ENCODE measurements around the gene ETF1. TPM values are rescaled to one million over a fixed set of nuclear protein-coding genes. Genes with fewer than 3 reads are reported as not detected.

The ETF1 gene
- total and polyA plus RNA-seq, 4 experiments from 2014 or later: 31.1 to 46.5 (median 43.9) TPM

- intact Hi-C loops (cut with micrococcal nuclease): loop anchor here (10.0 kb wide), 2 partner anchors 538 to 818 kb away; partner anchors contain the start of genes FAM13B and HNRNPA0
- DNase-seq: no peak
- ChIA-PET CTCF (ENCODE audit: partially characterized antibody) (interaction anchor here (0.6 kb wide), 1 partner anchor 12 kb away, joined by 4 read pairs; no protein-coding TSS in a partner anchor), POLR2A (ENCODE audit: partially characterized antibody) (interaction anchor here (1.0 to 5.1 kb wide), 2 partner anchors 31 to 108 kb away, joined by 5 to 124 read pairs; partner anchors contain the start of genes EGR1 and ETF1)
- H3K4me3 ChIP-seq (ENCODE audit: low read length in 2 of 2): no peak overlapping the region
- no peaks in the 10 kb centered on the region for H3K27me3 Mint-ChIP-seq
- H3K9me3 Mint-ChIP-seq: peaks cover 0 to 7% (median 0%) of the 10 kb centered on the region in 8 donors
- peaks cover 51% of the 10 kb centered on the region for H3K36me3 ChIP-seq (ENCODE audit: insufficient read depth, low read length)
- H3K27ac ChIP-seq (ENCODE audit: low read depth, low read length): peak overlapping the region; percentile 99
- H3K4me1 Mint-ChIP-seq: peaks cover 22 to 62% (median 40%) of the 10 kb centered on the region in 4 donors
- peak overlapping the region in 1 of 8 donors; percentile 48 for H3K4me3 Mint-ChIP-seq
- H3K36me3 Mint-ChIP-seq: peaks cover 39 to 55% of the 10 kb centered on the region in 2 donors
- peak overlapping the region in 6 of 7 donors; percentile 25 to 100 (median 68) for H3K27ac Mint-ChIP-seq
- no peaks in the 10 kb centered on the region for H3K9me3 ChIP-seq (ENCODE audit: control insufficient read depth in 1 of 2, low read length in 2 of 2)
- H3K4me1 ChIP-seq (ENCODE audit: insufficient read depth, low read length): peaks cover 47% of the 10 kb centered on the region
- H3K27me3 ChIP-seq (ENCODE audit: insufficient read depth, low read length): no peaks in the 10 kb centered on the region
Observed at GRCh38 chr5:138573223-138573622, 30.2 kb upstream of the ETF1 start.

GRCh38 chr5:138570871-138571270 is 27.8 kb upstream of the ETF1 start:
- Mint-ChIP-seq H3K27ac (peak overlapping the region in 5 of 7 donors; percentile 32 to 100 (median 51)), H3K27me3 (no peaks in the 10 kb centered on the region), H3K36me3 (peaks cover 58 to 77% of the 10 kb centered on the region in 2 donors), H3K4me1 (peaks cover 31 to 77% (median 53%) of the 10 kb centered on the region in 4 donors), H3K9me3 (peaks cover 0 to 7% (median 0%) of the 10 kb centered on the region in 8 donors), H3K4me3 (no peak overlapping the region)
- Histone ChIP-seq H3K4me1 (ENCODE audit: insufficient read depth, low read length) (peaks cover 59% of the 10 kb centered on the region), H3K9me3 (ENCODE audit: control insufficient read depth in 1 of 2, low read length in 2 of 2) (no peaks in the 10 kb centered on the region), H3K27me3 (ENCODE audit: insufficient read depth, low read length) (no peaks in the 10 kb centered on the region), H3K27ac (ENCODE audit: low read depth, low read length) (no peak overlapping the region), H3K4me3 (ENCODE audit: low read length in 2 of 2) (no peak overlapping the region), H3K36me3 (ENCODE audit: insufficient read depth, low read length) (peaks cover 74% of the 10 kb centered on the region)
- DNase-seq: no peak
- ChIA-PET POLR2A (ENCODE audit: partially characterized antibody) (interaction anchor here (1.5 kb wide), 1 partner anchor 28 kb away, joined by 8 read pairs; the partner anchor contains the start of gene ETF1), CTCF (ENCODE audit: partially characterized antibody) (interaction anchor here (0.7 kb wide), 1 partner anchor 27 kb away, joined by 3 read pairs; no protein-coding TSS in a partner anchor)
- intact Hi-C loops (cut with micrococcal nuclease): loop anchor here (10.0 kb wide), 2 partner anchors 536 to 816 kb away; partner anchors contain the start of genes FAM13B and HNRNPA0

GRCh38 chr5:138569782-138570181 is 26.7 kb upstream of the ETF1 start:
- DNase-seq: no peak
- Mint-ChIP-seq H3K36me3 (peaks cover 64 to 79% of the 10 kb centered on the region in 2 donors), H3K4me3 (peak overlapping the region in 1 of 8 donors; percentile 36), H3K27ac (peak overlapping the region in 2 of 7 donors; percentile 51 to 100), H3K27me3 (no peaks in the 10 kb centered on the region), H3K9me3 (peaks cover 0 to 2% (median 0%) of the 10 kb centered on the region in 8 donors), H3K4me1 (peaks cover 34 to 77% (median 57%) of the 10 kb centered on the region in 4 donors)
- no peak overlapping the region for H3K27ac ChIP-seq (ENCODE audit: low read depth, low read length)
- intact Hi-C loops (cut with micrococcal nuclease): loop anchor here (10.0 kb wide), 2 partner anchors 535 to 815 kb away; partner anchors contain the start of genes FAM13B and HNRNPA0
- CTCF ChIA-PET (ENCODE audit: partially characterized antibody): interaction anchor here (1.0 to 1.7 kb wide), 2 partner anchors 26 to 218 kb away, joined by 4 to 5 read pairs; partner anchors contain the start of gene ETF1
- H3K4me1 ChIP-seq (ENCODE audit: insufficient read depth, low read length): peaks cover 68% of the 10 kb centered on the region
- no peaks in the 10 kb centered on the region for H3K27me3 ChIP-seq (ENCODE audit: insufficient read depth, low read length)
- POLR2A ChIA-PET (ENCODE audit: partially characterized antibody): interaction anchor here (1.0 kb wide), 1 partner anchor 26 kb away, joined by 3 read pairs; no protein-coding TSS in a partner anchor
- no peak overlapping the region for H3K4me3 ChIP-seq (ENCODE audit: low read length in 2 of 2)
- no peaks in the 10 kb centered on the region for H3K9me3 ChIP-seq (ENCODE audit: control insufficient read depth in 1 of 2, low read length in 2 of 2)
- H3K36me3 ChIP-seq (ENCODE audit: insufficient read depth, low read length): peaks cover 85% of the 10 kb centered on the region

- Histone ChIP-seq H3K4me1 (ENCODE audit: insufficient read depth, low read length) (peaks cover 69% of the 10 kb centered on the region), H3K9me3 (ENCODE audit: control insufficient read depth in 1 of 2, low read length in 2 of 2) (no peaks in the 10 kb centered on the region), H3K27me3 (ENCODE audit: insufficient read depth, low read length) (no peaks in the 10 kb centered on the region), H3K4me3 (ENCODE audit: low read length in 2 of 2) (no peak overlapping the region), H3K27ac (ENCODE audit: low read depth, low read length) (no peak overlapping the region), H3K36me3 (ENCODE audit: insufficient read depth, low read length) (peaks cover 90% of the 10 kb centered on the region)
- intact Hi-C loops (cut with micrococcal nuclease): no loop called here
- no peak for DNase-seq
- ChIA-PET CTCF (ENCODE audit: partially characterized antibody) (interaction anchor here (1.2 to 2.4 kb wide), 4 partner anchors 9 to 25 kb away, joined by 3 to 11 read pairs (median 5); partner anchors contain the start of gene ETF1), POLR2A (ENCODE audit: partially characterized antibody) (interaction anchor here (0.9 kb wide), 1 partner anchor 25 kb away, joined by 4 read pairs; the partner anchor contains the start of gene ETF1)
- no peaks in the 10 kb centered on the region for H3K27me3 Mint-ChIP-seq
- peaks cover 42 to 76% (median 57%) of the 10 kb centered on the region in 4 donors for H3K4me1 Mint-ChIP-seq
- H3K27ac Mint-ChIP-seq: peak overlapping the region; percentile 36 to 99 (median 76)
- peaks cover 70 to 81% of the 10 kb centered on the region in 2 donors for H3K36me3 Mint-ChIP-seq
- peak overlapping the region in 1 of 8 donors; percentile 28 for H3K4me3 Mint-ChIP-seq
- no peaks in the 10 kb centered on the region for H3K9me3 Mint-ChIP-seq
Observed at GRCh38 chr5:138568061-138568824, 25.2 kb upstream of the ETF1 start.

GRCh38 chr5:138566792-138567191 is 23.8 kb upstream of the ETF1 start:
- Mint-ChIP-seq H3K9me3 (no peaks in the 10 kb centered on the region), H3K36me3 (peaks cover 67 to 73% of the 10 kb centered on the region in 2 donors), H3K4me1 (peaks cover 40 to 74% (median 52%) of the 10 kb centered on the region in 4 donors), H3K27me3 (no peaks in the 10 kb centered on the region), H3K27ac (peak overlapping the region; percentile 86 to 99 (median 91)), H3K4me3 (peak overlapping the region in 5 of 8 donors; percentile 17 to 73 (median 51))
- Histone ChIP-seq H3K4me1 (ENCODE audit: insufficient read depth, low read length) (peaks cover 63% of the 10 kb centered on the region), H3K4me3 (ENCODE audit: low read length in 2 of 2) (no peak overlapping the region), H3K36me3 (ENCODE audit: insufficient read depth, low read length) (peaks cover 84% of the 10 kb centered on the region), H3K27ac (ENCODE audit: low read depth, low read length) (peak overlapping the region; percentile 64), H3K27me3 (ENCODE audit: insufficient read depth, low read length) (no peaks in the 10 kb centered on the region), H3K9me3 (ENCODE audit: control insufficient read depth in 1 of 2, low read length in 2 of 2) (no peaks in the 10 kb centered on the region)
- no peak for DNase-seq
- intact Hi-C loops (cut with micrococcal nuclease): no loop called here
- ChIA-PET CTCF (ENCODE audit: partially characterized antibody) (interaction anchor here (1.6 to 2.4 kb wide), 4 partner anchors 9 to 116 kb away, joined by 7 to 15 read pairs (median 12); partner anchors contain the start of gene HSPA9), POLR2A (ENCODE audit: partially characterized antibody) (interaction anchor here (1.5 to 4.2 kb wide), 4 partner anchors 8 to 102 kb away, joined by 5 to 33 read pairs (median 20); partner anchors contain the start of genes EGR1, ETF1 and HSPA9)

GRCh38 chr5:138565100-138565821 is 22.2 kb upstream of the ETF1 start:
- H3K9me3 Mint-ChIP-seq: no peaks in the 10 kb centered on the region
- Histone ChIP-seq H3K4me3 (ENCODE audit: low read length in 2 of 2) (peak overlapping the region in 1 of 2 donors; percentile 13), H3K27ac (ENCODE audit: low read depth, low read length) (peak overlapping the region; percentile 64), H3K27me3 (ENCODE audit: insufficient read depth, low read length) (no peaks in the 10 kb centered on the region), H3K36me3 (ENCODE audit: insufficient read depth, low read length) (peaks cover 76% of the 10 kb centered on the region), H3K4me1 (ENCODE audit: insufficient read depth, low read length) (peaks cover 60% of the 10 kb centered on the region), H3K9me3 (ENCODE audit: control insufficient read depth in 1 of 2, low read length in 2 of 2) (no peaks in the 10 kb centered on the region)
- H3K27ac Mint-ChIP-seq: peak overlapping the region; percentile 86 to 99 (median 98)
- peak; percentile 72 to 83 (median 77) for DNase-seq
- intact Hi-C loops (cut with micrococcal nuclease): no loop called here
- H3K4me1 Mint-ChIP-seq: peaks cover 36 to 75% (median 53%) of the 10 kb centered on the region in 4 donors
- H3K4me3 Mint-ChIP-seq: peak overlapping the region; percentile 26 to 86 (median 78)
- no peaks in the 10 kb centered on the region for H3K27me3 Mint-ChIP-seq
- peaks cover 69 to 74% of the 10 kb centered on the region in 2 donors for H3K36me3 Mint-ChIP-seq
- CTCF ChIA-PET (ENCODE audit: partially characterized antibody): interaction anchor here (0.6 to 2.2 kb wide), 3 partner anchors 10 to 115 kb away, joined by 3 to 12 read pairs (median 7); partner anchors contain the start of gene HSPA9
- POLR2A ChIA-PET (ENCODE audit: partially characterized antibody): interaction anchor here (0.6 to 4.2 kb wide), 7 partner anchors 10 to 100 kb away, joined by 3 to 33 read pairs (median 5); partner anchors contain the start of genes EGR1, ETF1 and HSPA9
